HepG2 (cell line): ENCODE results near the gene MMP24OS. TPM values are rescaled to one million over a fixed set of nuclear protein-coding genes. Genes with fewer than 3 reads are reported as not detected.

Source experiments
- ARNT2 ChIP-seq: sonication (generic); formaldehyde crosslinking; IDR thresholded peaks from 2 replicates; pipeline ENCODE4 v1.8.0; 2022; ENCODE audit warnings: mild to moderate bottlenecking, low read depth, missing genetic modification reagents, moderate library complexity
- CREM ChIP-seq, 2 experiments: sonication (generic) in 1 of 2; formaldehyde crosslinking in 1 of 2; IDR thresholded peaks; 2 replicates each; pipeline versions ENCODE4 v1.4.0 to v1.6.1; 2016 to 2020; ENCODE audit warnings: antibody characterized with exemption in 1 of 2, mild to moderate bottlenecking in 1 of 2, missing genetic modification reagents in 1 of 2
- DNMT3B ChIP-seq: conservative IDR thresholded peaks from 2 replicates; pipeline ENCODE4 v1.6.1; 2016; ENCODE audit warnings: missing biosample characterization, control low read depth
- ETV5 ChIP-seq: IDR thresholded peaks from 2 replicates; pipeline ENCODE4 v1.6.1; 2018; ENCODE audit warnings: missing biosample characterization, missing genetic modification reagents, inconsistent platforms, borderline replicate concordance
- GATA4 ChIP-seq: sonication (generic); IDR thresholded peaks from 2 replicates; pipeline ENCODE4 v1.6.1; 2016; ENCODE audit warnings: antibody characterized with exemption, low read depth, borderline replicate concordance
- KAT7 ChIP-seq: IDR thresholded peaks from 2 replicates; pipeline ENCODE4 v1.6.1; 2018; ENCODE audit warnings: borderline replicate concordance, missing compliant biosample characterization
- MATR3 ChIP-seq: sonication (generic); formaldehyde crosslinking; IDR thresholded peaks from 2 replicates; pipeline ENCODE4 v1.4.0; 2020; ENCODE audit warnings: missing genetic modification reagents
- MNT ChIP-seq: fragments of 450-650 bp; IDR thresholded peaks from 2 replicates; pipeline ENCODE4 v1.6.1; 2016
- NPAS2 ChIP-seq: sonication (generic); formaldehyde crosslinking; IDR thresholded peaks from 2 replicates; pipeline ENCODE4 v1.8.0; 2022; ENCODE audit warnings: mild to moderate bottlenecking, missing genetic modification reagents, borderline replicate concordance
- POLR2G ChIP-seq: fragments of 200-400 bp; formaldehyde crosslinking; IDR thresholded peaks from 2 replicates; pipeline ENCODE4 v1.6.1; 2018; ENCODE audit warnings: mild to moderate bottlenecking, low read depth, low read length, moderate library complexity
- PRMT3 ChIP-seq: sonication (generic); formaldehyde crosslinking; IDR thresholded peaks from 2 replicates; pipeline ENCODE4 v1.8.1; 2022; ENCODE audit warnings: low read depth, mild to moderate bottlenecking, moderate library complexity, missing genetic modification reagents, borderline replicate concordance
- RARA ChIP-seq: IDR thresholded peaks from 2 replicates; pipeline ENCODE4 v1.6.1; 2016; ENCODE audit warnings: missing genetic modification reagents, missing compliant biosample characterization
- RBAK ChIP-seq: sonication (generic); formaldehyde crosslinking; IDR thresholded peaks from 2 replicates; pipeline ENCODE4 v1.5.1; 2020; ENCODE audit warnings: mild to moderate bottlenecking, missing genetic modification reagents
- RXRA ChIP-seq: sonication (generic); formaldehyde crosslinking; IDR thresholded peaks from 2 replicates; pipeline ENCODE4 v1.5.1; 2020; ENCODE audit warnings: missing genetic modification reagents
- SOX13 ChIP-seq, 3 experiments: fragments of 450-650 bp in 1 of 3; sonication (generic) in 1 of 3; formaldehyde crosslinking in 1 of 3; IDR thresholded peaks in 2 of 3; conservative IDR thresholded peaks in 1 of 3; 2 replicates each; pipeline versions ENCODE4 v1.5.0 to v1.6.1; 2016 to 2020; ENCODE audit warnings: antibody characterized with exemption in 1 of 3, mild to moderate bottlenecking in 1 of 3, missing compliant biosample characterization in 1 of 3, missing genetic modification reagents in 1 of 3, moderate library complexity in 1 of 3
- U2AF2 ChIP-seq: fragments of 200-400 bp; formaldehyde crosslinking; IDR thresholded peaks from 2 replicates; pipeline ENCODE4 v1.6.1; 2017; ENCODE audit warnings: low read depth, mild to moderate bottlenecking, low read length
- YY1 ChIP-seq: IDR thresholded peaks from 2 replicates; pipeline ENCODE4 v1.6.1; 2011; ENCODE audit warnings: low read length, low read depth, moderate library complexity, mild to moderate bottlenecking; ENCODE audit not compliant: insufficient read depth, insufficient replicate concordance
- ZBTB1 ChIP-seq: sonication (generic); formaldehyde crosslinking; IDR thresholded peaks from 2 replicates; pipeline ENCODE4 v1.4.0; 2020; ENCODE audit warnings: missing genetic modification reagents, borderline replicate concordance
- ZBTB33 ChIP-seq: sonication (generic); formaldehyde crosslinking; IDR thresholded peaks from 2 replicates; pipeline ENCODE4 v1.4.0; 2020; ENCODE audit warnings: missing genetic modification reagents
- ZNF205 ChIP-seq: IDR thresholded peaks from 2 replicates; pipeline ENCODE4 v1.6.1; 2018; ENCODE audit warnings: missing biosample characterization, missing genetic modification reagents
- ZNF232 ChIP-seq: sonication (generic); formaldehyde crosslinking; IDR thresholded peaks from 2 replicates; pipeline ENCODE4 v1.4.0; 2020; ENCODE audit warnings: missing genetic modification reagents, borderline replicate concordance
- ZNF275 ChIP-seq: sonication (generic); formaldehyde crosslinking; IDR thresholded peaks from 2 replicates; pipeline ENCODE4 v1.8.0; 2022; ENCODE audit warnings: missing genetic modification reagents, mild to moderate bottlenecking, inconsistent platforms, borderline replicate concordance
- ZNF383 ChIP-seq: sonication (generic); formaldehyde crosslinking; IDR thresholded peaks from 2 replicates; pipeline ENCODE4 v1.4.0; 2020; ENCODE audit warnings: missing genetic modification reagents, mild to moderate bottlenecking, borderline replicate concordance
- ZNF703 ChIP-seq: sonication (generic); formaldehyde crosslinking; IDR thresholded peaks from 2 replicates; pipeline ENCODE4 v1.5.1; 2020; ENCODE audit warnings: missing genetic modification reagents, mild to moderate bottlenecking, moderate library complexity, borderline replicate concordance
- polyA plus RNA-seq, 8 experiments: library from polyadenylated mRNA; depleted of rRNA in 3 of 8; stranded (reverse) in 7 of 8; unstranded in 1 of 8; fragments of >200 nt; fragmentation: Illumina TruSeq in 4 of 8; extraction: Trizol in 4 of 8; gene quantifications; 2 replicates each; pipeline versions ENCODE4 v1.2.1 to v1.2.3, GENCODE V29; 2011 to 2016; ENCODE audit warnings: low read depth in 4 of 8, missing spikeins in 1 of 8, mixed read lengths in 1 of 8; ENCODE audit not compliant: insufficient read depth in 1 of 8
- total RNA-seq, 5 experiments: library from RNA; depleted of rRNA; stranded (reverse); fragments of >200 nt; fragmentation: Illumina TruSeq; extraction: Trizol; gene quantifications; 2 replicates each; pipeline ENCODE4 v1.2.3, GENCODE V29; 2016; ENCODE audit warnings: low read depth in 1 of 5

Gene MMP24OS
- total and polyA plus RNA-seq, 2 of the 13 experiments (the other 11 are each of a cell fraction or from before 2014, with no cell fraction given), result 6.0 to 8.5 TPM

- TF ChIP-seq MNT, result no peak
- TF ChIP-seq NPAS2 (CRISPR knock-in tag), result no peak
- no peak for TF ChIP-seq YY1
- TF ChIP-seq RBAK (CRISPR knock-in tag), result no peak; the same call in 1 of the 2 replicates
- no peak; the same call in 1 of the 2 replicates for TF ChIP-seq KAT7
- TF ChIP-seq POLR2G, result peak; percentile 67
- TF ChIP-seq ZNF205, result peak; percentile 8
- TF ChIP-seq MATR3 (CRISPR knock-in tag), result no peak
- TF ChIP-seq ZBTB1 (CRISPR knock-in tag), result no peak
- TF ChIP-seq RARA (CRISPR knock-in tag), result peak; percentile 82
- no peak for TF ChIP-seq ARNT2
- TF ChIP-seq ZNF232 (CRISPR knock-in tag), result 0 out of 2 replicates have a peak, but pooled peaks have one; percentile 12
- peak; percentile 18; the same call in 1 of the 2 replicates for TF ChIP-seq SOX13 (IDR thresholded peaks at IDR 0.05)
- TF ChIP-seq SOX13 (CRISPR knock-in tag; conservative IDR thresholded peaks at IDR 0.05 in 1 of 2, IDR thresholded peaks at IDR 0.05 in 1 of 2), result peak in 1 of 2 experiments; percentile 58; a peak in 3 of 4 replicates
- TF ChIP-seq GATA4, result peak; percentile 37; the same call in 1 of the 2 replicates
- TF ChIP-seq ZNF703 (CRISPR knock-in tag), result no peak
- TF ChIP-seq ZBTB33 (CRISPR knock-in tag), result no peak
- no peak for TF ChIP-seq ETV5 (CRISPR knock-in tag)
- peak; percentile 70 for TF ChIP-seq DNMT3B
- no peak for TF ChIP-seq ZNF275 (CRISPR knock-in tag)
- TF ChIP-seq U2AF2, result no peak
- TF ChIP-seq RXRA, result peak; percentile 64
- no peak for TF ChIP-seq PRMT3 (CRISPR knock-in tag)
- TF ChIP-seq ZNF383, result no peak; the same call in 1 of the 2 replicates
- peak; percentile 59 for TF ChIP-seq CREM (IDR thresholded peaks at IDR 0.05)
- TF ChIP-seq CREM (CRISPR knock-in tag; IDR thresholded peaks at IDR 0.05), result no peak
These were observed 8.4 kb upstream of the MMP24OS start (continued) for GRCh38 chr20:35286077-35286898.
